Spleen (tissue), 7 donors: ENCODE data around the gene EP400.

Experiments used
- CTCF ChIP-seq, 11 experiments: fragments of 200-600 bp in 7 of 11; fragments of 450-650 bp in 4 of 11; sonication (generic) in 4 of 11; IDR thresholded peaks in 8 of 11; conservative IDR thresholded peaks in 3 of 11; 1 replicate in 7 of 11; 2 replicates in 4 of 11; pipeline versions ENCODE4 v1.4.0 to v1.8.0; 2016 to 2021; ENCODE audit warnings: antibody characterized with exemption in 11 of 11, inconsistent platforms in 4 of 11, mild to moderate bottlenecking in 1 of 11
- POLR2A ChIP-seq, 3 donors: fragments of 450-650 bp; IDR thresholded peaks; one replicate each; pipeline ENCODE4 v1.5.1; 2017; ENCODE audit warnings: antibody characterized with exemption in 3 of 3, mild to moderate bottlenecking in 1 of 3
- POLR2AphosphoS5 ChIP-seq, 3 donors: sonication (generic); formaldehyde crosslinking; IDR thresholded peaks; one replicate each; pipeline ENCODE4 v1.5.1; 2017; ENCODE audit warnings: antibody characterized with exemption in 3 of 3
- donor health status: DM: no; HTN: no; CAD: no; lungs with moderate emphysema.
- donor health status: DM: no; HTN: no; CAD: no.
- donor health status: DM: no; HTN: no; CAD: no.

GRCh38 chr12:132027636-132028035, 77.9 kb downstream of the EP400 start:
- no peak for TF ChIP-seq CTCF (IDR thresholded peaks at IDR 0.05 in 8 of 11, conservative IDR thresholded peaks at IDR 0.05 in 3 of 11)
- no peak for TF ChIP-seq POLR2AphosphoS5 (IDR thresholded peaks at IDR 0.05)
- no peak for TF ChIP-seq POLR2A (IDR thresholded peaks at IDR 0.05)
